Limb (tissue), 2 donors: ENCODE results near the gene SLC2A8.

Experiments used
- DNase-seq, 2 donors: peaks; one replicate each; pipeline ENCODE4 v3.0.0-alpha.2; 2016; ENCODE audit errors: extremely low spot score in 2 of 2

The SLC2A8 gene

GRCh38 chr9:127430415-127430814, 33.4 kb downstream of the SLC2A8 start:
- no peak for DNase-seq

GRCh38 chr9:127437497-127438264, 40.7 kb downstream of the SLC2A8 start:
- no peak for DNase-seq

DNA sequence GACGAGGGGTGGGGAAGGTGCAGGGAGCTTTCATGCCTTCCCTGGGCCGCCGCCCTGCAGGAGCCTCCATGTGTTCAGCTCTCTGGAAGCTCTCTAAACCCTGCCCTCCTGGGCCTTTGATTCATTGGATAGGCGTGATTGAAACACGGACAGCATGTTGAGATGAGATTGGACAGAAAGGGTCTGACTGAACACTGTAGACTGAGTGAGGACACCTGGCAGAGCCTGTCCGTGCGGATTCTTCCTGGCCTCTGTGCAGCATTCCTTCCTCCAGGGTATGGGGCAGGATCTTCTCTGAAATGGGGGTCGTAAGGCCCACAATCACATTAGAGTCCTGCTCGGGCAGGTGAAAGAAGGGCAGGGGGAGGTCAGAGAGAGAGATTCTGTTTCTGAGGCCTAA, 41.4 kb downstream of the SLC2A8 start:
- DNase-seq: no peak

DNA sequence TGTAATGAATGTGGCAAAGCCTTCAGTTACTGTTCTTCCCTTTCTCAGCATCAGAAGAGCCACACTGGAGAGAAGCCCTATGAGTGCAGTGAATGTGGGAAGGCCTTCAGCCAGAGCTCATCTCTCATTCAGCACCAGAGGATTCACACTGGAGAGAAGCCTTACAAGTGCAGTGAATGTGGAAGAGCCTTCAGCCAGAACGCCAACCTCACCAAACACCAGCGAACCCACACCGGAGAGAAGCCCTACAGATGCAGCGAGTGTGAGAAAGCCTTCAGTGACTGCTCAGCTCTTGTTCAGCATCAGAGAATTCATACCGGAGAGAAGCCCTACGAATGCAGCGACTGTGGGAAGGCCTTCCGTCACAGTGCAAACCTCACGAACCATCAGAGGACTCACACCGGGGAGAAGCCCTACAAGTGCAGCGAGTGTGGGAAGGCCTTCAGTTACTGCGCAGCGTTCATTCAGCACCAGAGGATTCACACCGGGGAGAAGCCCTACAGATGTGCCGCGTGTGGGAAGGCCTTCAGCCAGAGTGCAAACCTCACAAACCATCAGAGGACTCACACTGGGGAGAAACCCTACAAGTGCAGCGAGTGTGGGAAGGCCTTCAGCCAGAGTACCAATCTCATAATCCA, 47.4 kb downstream of the SLC2A8 start:
- DNase-seq: no peak

DNA sequence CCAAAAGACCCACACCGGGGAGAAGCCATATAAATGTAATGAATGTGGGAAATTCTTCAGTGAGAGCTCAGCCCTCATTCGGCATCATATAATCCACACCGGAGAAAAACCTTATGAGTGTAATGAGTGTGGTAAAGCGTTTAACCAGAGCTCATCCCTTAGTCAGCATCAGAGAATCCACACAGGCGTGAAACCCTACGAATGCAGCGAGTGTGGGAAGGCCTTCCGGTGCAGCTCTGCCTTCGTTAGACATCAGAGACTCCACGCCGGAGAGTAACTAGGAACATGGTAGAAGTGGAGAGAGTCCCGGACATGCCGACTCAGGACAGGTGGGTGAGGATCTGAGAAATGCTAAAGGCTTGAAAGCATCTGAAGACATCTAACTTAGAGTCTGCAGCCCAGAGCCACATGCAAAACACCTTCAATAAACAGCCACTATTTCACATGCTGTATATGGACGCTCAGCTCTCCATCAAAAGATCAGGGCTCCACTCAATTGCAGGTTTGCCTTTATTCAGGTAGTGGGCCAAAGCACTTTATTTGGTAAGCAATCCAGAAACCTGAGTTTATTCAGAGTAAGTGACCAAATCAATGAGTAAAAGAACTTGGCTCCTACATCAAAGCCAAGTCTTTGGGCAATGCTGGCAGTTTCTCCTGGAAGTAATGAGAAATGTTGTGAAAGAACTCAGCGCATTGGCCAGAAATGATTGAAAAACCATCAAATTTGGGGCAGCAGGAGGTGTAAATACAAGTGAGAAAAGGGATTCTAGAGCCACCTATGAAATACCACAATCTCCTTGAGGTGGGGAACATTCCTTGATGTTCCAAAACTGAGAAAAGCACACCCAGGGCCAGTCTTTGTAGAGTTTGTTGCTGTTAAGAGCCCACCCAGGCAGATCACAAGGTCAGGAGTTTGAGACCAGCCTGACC, 48.2 kb downstream of the SLC2A8 start:
- no peak for DNase-seq

DNA sequence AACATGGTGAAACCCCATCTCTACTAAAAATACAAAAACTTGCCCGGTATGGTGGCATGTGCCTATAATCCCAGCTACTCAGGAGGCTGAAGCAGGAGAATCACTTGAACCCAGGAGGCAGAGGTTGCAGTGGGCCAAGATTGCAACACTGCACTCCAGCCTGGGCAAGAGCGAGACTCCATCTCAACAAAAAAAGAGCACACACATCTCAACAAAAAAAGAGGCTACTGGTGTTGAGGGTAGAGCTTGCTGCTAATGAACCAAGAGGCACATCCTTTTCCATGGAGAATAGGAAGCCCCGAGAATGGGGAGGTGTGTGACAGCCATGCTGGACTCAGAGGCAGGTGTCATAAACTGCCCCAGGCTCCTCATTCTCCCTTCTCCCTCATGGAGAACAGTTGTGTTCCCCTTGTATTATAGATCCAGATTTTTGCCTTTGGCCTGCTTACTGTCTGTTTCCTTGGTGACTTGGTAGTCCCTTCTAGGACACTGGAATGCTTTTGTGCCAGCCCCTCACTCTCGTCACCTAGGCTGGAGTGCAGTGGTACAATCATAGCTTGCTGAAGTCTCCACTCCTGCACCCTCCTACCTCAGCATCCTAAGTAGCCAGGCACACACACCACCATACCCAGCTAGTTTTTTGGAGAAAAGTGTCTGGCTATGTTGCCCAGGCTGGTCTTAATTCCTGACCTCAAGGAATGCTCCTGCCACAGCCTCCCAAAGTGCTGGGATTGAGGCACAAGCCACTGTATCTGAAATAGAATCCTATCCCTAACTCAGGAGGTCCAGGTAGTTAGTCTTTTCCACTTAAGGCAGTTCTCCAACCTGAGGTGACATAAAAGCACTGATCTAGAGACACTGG, 49.1 kb downstream of the SLC2A8 start:
- no peak for DNase-seq

DNA sequence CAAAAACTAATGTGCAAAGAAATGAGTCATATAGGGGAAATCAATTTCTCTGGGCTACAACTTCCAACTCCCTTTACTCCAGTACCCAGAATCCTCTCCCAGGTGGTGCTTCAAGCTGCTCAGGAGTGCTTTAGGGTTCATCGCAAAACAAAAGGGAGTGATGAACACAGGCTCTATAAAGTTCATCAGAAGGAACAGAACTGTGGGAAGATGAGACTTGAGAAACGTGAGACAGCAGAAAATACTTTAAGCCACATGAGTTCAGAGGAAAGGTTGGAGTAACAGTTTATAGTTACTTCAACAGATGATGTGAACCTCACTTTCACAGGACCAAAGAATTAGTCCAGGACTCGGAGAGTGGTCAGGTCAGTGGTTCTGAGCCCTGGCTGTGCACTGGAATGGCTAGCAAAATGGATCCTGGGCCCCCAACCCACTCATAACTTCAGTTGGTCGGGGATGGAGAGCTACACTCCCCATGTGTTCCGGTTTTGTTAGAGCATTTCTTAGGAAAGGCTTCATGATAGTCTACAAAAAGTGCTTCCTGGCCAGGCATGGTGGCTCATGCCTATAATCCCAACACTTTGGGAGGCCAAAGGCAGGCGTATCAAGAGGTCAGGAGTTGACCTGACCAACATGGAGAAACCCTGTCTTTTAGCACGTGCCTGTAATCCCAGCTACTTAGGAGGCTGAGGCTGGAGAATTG, 49.9 kb downstream of the SLC2A8 start:
- DNase-seq: no peak

GRCh38 chr9:127447416-127448111, 50.6 kb downstream of the SLC2A8 start:
- no peak for DNase-seq

DNA sequence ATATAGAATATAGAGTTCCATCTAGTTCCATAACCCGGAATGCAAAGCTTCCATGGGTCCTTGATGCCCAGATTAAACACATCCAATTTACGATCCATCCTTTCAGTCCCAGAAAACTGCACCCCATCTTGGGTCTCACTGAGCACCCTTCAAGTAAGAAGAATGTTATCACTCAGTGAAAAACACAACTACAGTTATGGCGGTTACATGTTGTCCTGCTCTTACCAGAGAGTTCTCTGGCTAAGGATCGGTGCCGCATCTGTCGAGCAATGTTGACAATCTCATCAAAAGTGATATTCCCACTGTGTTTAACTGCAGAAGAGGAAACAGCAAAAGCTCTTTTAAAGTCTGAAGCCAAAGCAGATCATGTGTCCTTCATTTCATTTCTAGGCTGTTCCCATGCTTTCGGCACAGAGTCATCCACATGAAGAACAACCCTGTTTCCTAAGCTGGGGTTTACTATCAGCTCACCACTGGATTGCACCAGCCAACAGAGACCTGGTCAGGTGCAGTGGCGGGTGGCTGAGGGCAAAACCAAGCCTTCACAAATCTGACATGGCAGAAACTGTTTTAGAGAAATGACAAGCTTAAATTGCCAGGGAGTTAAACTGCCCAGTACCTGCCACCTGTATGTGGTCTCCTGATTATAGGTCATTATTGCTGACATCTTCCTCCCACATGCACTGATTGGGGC, 51.3 kb downstream of the SLC2A8 start:
- DNase-seq: no peak

GRCh38 chr9:127449332-127449966, 52.5 kb downstream of the SLC2A8 start:
- DNase-seq: no peak

GRCh38 chr9:127450243-127450760, 53.3 kb downstream of the SLC2A8 start:
- DNase-seq: peak in 1 of 2 donors; percentile 10

- DNase-seq: peak; percentile 95 to 99
These were observed 54.0 kb downstream of the SLC2A8 start, which contains the start of the genes LRSAM1 and RPL12 for GRCh38 chr9:127450830-127451607. TSS of gene LRSAM1 (plus strand) at chr9:127451510. CDS start at chr9:127454528, 3,018 bp downstream. TSS of gene RPL12 (minus strand) at chr9:127451406. CDS start at chr9:127451317, 89 bp downstream.

DNA sequence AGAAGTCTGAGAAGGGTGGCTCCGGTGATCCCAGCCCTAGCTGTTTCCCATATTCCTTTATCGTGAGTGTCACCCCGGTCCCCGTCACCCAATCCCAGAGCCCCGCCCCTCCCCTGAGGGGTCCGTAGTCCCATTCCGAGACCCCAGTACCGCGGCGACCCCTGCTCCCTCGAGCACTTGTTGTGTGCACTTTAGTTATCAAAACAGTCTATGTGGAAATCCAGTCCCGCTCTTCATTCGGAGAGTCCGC, 54.6 kb downstream of the SLC2A8 start:
- no peak for DNase-seq

GRCh38 chr9:127451858-127452656, 55.1 kb downstream of the SLC2A8 start:
- peak; percentile 24 to 54 for DNase-seq

GRCh38 chr9:127452691-127453090, 55.7 kb downstream of the SLC2A8 start:
- no peak for DNase-seq

GRCh38 chr9:127455324-127455992, 58.5 kb downstream of the SLC2A8 start:
- no peak for DNase-seq
